OCI-LY7 (cell line): ENCODE data around the gene PGK1.

Source experiments
- EZH2phosphoT487 ChIP-seq: fragments of 200-600 bp; sonication (generic); IDR thresholded peaks from 2 replicates; pipeline ENCODE4 v1.6.1; 2018; ENCODE audit warnings: low read depth, borderline replicate concordance, mild to moderate bottlenecking, mixed run types, antibody characterized with exemption, low read length, moderate library complexity, mixed read lengths
- TF ChIP-seq, protein P1 (sequence below): fragments of 200-600 bp; sonication (generic); conservative IDR thresholded peaks from 2 replicates; pipeline ENCODE4 v1.5.1; 2014; ENCODE audit warnings: mild to moderate bottlenecking, antibody characterized with exemption, low read length, moderate library complexity, mixed read lengths

GRCh38 chrX:78064152-78064551 lies 39.9 kb upstream of the PGK1 start:
- TF ChIP-seq, protein P1, sequence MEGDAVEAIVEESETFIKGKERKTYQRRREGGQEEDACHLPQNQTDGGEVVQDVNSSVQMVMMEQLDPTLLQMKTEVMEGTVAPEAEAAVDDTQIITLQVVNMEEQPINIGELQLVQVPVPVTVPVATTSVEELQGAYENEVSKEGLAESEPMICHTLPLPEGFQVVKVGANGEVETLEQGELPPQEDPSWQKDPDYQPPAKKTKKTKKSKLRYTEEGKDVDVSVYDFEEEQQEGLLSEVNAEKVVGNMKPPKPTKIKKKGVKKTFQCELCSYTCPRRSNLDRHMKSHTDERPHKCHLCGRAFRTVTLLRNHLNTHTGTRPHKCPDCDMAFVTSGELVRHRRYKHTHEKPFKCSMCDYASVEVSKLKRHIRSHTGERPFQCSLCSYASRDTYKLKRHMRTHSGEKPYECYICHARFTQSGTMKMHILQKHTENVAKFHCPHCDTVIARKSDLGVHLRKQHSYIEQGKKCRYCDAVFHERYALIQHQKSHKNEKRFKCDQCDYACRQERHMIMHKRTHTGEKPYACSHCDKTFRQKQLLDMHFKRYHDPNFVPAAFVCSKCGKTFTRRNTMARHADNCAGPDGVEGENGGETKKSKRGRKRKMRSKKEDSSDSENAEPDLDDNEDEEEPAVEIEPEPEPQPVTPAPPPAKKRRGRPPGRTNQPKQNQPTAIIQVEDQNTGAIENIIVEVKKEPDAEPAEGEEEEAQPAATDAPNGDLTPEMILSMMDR: no peak
- TF ChIP-seq EZH2phosphoT487: no peak
